ENCODE data around the gene ACER3. TPM values are rescaled to one million over a fixed set of nuclear protein-coding genes. Genes with fewer than 3 reads are reported as not detected.
"Not testable (repeated sequence)": the region's sequence is repeated elsewhere in the genome, so short reads cannot be mapped to it uniquely, and the experiment has no call there.

ACER3 gene
- total RNA-seq, 1 donor from 2014 or later = 14.7 TPM

DNA sequence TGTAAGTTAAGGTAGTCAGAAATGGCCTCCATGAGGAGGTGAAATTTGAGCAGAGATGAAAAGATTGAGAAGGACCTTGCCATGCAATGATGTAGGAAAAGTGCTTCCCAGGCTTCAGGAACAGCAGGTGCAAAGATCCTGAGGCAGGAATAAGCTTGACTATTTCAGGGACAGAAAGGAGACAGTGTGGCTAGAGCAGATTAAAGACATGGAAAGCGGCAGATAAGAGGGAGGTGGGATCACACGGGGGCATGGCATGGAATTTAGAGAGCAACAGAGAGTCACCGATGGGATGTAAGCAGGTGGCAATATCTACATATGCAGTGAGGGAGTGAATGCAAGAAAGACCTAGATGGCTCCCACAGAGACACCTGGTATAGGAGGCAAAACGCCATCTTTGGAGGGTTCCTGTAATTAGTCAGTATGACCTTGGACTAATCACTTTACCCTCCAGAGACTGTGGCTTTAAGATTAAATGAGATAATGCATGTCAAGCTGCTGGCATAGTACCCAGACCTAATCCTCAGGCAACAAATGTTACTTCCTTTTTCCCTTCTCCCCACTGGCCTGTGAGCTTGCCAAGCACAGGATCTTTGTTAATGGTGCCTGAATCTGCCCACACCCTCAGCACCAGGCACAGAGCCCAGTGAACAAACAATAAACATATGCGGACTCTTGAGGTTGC lies 24.6 kb upstream of the ACER3 start:
- DNase-seq (ENCODE audit: low spot score in 2 of 2) (no peak), FAIRE-seq (no peak)

DNA sequence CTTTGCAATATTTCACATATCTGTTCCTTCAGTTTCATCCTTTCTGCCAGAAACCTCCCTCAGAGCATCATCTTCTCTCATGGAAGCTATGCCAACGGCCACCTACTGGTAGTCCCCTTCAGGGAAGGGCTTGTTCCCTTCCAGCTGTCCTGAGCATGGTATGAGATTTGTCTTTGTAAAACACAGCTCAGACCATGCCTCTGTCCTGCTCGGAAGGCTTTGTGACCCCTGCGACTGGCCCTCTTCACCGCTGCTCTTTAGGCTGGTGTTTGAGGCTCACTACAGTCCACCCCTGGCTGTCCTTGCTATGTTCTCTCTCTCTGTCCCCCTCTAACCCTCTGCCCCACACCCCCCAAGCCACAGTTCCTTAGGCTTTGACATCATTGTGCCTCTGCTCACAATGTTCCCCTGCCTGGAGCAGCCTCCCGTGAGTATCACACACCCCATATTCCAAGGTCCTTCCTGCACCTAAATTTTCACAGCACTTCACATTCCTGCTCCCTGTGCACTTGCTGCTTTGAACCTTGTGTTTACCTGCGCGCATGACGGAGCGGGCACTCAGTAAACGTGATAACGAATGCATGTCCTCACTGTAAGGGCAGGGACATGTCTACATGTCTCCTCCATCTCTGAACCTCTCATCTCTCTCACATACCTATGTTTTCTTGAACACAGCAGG lies 24.0 kb upstream of the ACER3 start:
- FAIRE-seq (no peak), DNase-seq (ENCODE audit: low spot score in 2 of 2) (no peak)

DNA sequence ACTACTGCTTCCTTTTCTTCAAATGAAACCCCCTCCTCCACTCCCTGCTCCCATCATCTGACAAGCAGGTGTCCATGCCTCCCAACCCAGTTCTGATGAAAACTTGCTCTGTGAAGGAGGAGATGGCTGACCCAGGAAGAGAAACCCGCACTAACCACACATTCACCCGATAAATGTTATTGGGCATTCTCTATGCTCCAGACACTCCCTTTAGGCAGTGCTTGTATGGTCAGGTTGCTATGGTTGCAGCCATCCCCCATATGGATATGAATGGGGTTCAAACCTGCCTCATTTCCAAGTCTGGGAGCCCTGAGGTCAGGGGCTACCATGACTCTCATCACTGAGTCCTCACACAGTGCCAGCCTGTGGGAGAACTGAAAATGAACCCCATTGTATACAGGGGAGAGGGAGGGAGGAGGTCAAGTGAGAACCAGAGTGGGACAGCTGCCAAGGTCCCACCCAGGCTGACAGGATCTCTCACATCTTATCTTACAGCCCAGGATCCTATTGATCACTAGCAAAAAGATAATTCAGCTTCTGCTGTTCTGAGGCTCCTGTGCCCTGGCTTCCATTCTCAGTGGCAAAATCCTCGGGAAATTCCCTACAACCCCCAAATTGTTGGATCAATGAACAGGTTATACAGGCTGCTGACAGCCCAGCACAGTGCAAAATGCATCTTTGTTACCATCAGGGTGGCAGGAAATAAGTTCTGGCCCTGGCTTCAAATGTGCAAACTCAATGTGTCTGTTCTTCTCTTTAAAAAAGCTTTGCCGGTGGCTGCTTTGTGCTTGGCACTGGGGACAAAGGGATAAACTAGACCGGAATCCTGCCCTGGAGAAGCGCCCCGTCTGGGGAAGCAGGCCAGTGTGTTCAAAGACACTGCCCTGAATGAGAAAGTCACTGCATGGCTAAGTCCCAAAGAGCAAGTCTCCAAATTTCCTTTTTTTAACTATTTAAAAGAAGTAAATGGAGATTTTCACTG lies 22.7 kb upstream of the ACER3 start:
- FAIRE-seq (no peak), DNase-seq (ENCODE audit: low spot score in 2 of 2) (no peak)

DNA sequence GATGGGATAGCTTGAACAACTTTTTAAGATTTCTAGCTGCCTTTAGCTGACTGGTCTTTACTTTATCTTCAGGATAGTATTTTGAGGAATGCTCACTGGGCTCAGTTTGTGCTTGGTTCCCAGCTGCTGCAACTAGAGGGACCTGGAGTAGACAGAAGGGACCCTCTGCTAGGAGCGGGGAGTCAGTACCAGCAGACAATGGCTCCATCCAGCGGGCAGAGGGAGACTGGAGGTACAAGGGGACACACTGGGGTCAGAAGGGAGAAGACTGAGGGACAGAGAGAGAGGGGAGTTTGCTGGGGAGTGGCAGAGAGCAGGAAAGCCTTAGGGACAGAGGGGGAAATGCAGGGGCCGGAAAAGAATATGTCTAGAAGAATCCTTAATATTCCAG lies 22.0 kb upstream of the ACER3 start:
- DNase-seq (ENCODE audit: low spot score in 2 of 2) = no peak

DNA sequence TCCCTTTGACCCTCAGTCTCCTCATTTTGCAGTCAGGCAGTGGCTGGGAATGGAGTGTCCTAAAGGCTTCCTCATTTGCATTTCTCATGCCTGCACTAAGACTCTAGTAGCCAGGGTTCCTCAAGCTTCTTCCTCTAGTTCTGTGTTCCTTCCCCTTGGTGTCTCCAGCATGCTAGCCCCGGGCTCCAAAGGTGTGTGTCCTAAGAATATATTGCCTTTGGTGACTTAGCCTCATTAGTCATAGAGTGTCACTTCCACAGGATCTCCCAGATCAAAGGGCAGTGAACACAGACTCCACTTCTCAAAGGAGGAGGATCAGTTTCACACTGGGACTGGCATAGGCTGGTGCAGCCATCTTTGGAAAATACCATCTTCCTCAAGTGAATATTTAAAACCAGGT lies 21.4 kb upstream of the ACER3 start:
- DNase-seq (ENCODE audit: low spot score in 2 of 2) = no peak
- no peak for FAIRE-seq

More for the DNA sequence above, 22.0 kb upstream of the ACER3 start:
- FAIRE-seq = no peak

DNA sequence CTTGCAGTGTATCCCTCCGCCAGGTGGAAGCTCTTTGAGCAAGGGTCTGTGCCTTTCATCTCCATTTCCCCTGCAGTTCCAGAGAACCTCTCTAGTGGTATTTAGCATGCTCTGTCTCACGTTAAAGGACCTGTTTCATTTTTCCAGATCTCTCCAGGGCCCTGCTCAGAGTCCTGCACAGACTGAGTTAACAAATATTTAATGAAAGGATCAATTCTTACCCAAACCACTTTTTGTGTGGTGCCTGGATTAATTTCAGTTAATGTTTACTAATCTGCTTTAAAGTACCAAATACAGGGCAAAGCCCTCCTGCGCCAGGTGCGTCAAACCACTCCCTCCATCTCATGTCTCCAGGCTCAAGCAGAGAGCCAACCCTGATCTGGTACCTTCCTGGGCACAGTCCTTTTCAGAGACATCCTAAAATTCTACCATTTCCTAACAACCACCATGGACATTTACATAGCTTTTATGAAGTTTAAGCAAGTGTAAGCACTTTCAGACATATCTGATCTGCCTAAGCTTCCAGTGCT lies 18.7 kb upstream of the ACER3 start:
- FAIRE-seq (no peak), DNase-seq (ENCODE audit: low spot score in 2 of 2) (no peak)

DNA sequence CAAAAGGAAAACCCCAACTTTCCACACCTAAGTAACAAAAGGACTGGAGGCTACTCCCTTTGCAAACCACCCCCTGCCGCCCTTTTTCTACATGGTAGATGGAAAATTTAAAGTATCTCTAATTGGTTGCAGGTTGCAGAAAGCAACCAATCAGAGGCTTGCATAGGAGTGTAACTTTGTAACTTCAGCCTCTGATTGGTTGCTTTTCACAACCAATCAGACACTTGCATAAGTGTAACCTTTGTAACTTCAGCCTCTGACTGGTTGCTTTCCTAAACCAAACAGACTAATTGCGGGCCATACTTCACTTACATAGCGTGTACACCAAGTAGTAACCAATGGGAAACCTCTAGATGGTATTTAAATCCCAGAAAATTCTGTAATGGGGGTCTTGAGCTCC lies 16.8 kb upstream of the ACER3 start:
- DNase-seq (ENCODE audit: low spot score in 2 of 2) (no peak), FAIRE-seq (no peak)

DNA sequence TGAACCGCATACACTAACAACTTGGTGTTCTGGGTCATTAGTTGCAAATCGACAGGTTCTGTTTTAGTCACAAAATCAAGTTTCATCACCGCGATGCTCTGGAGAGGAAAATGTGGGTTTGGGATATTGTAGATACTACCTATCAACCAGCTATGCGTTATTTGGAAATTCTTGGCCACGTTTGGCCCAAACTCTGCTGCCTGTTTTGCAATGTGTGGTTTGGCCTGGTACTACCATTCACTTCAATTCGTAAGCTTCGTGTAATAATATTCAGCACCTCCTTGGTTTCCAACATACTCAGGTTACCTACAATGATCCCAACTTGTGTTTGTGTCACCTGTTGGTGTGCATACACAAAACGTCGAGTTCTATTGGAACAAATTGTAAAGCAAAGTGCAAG lies 16.2 kb upstream of the ACER3 start:
- no peak for FAIRE-seq
- DNase-seq (ENCODE audit: low spot score in 2 of 2) = no peak

DNA sequence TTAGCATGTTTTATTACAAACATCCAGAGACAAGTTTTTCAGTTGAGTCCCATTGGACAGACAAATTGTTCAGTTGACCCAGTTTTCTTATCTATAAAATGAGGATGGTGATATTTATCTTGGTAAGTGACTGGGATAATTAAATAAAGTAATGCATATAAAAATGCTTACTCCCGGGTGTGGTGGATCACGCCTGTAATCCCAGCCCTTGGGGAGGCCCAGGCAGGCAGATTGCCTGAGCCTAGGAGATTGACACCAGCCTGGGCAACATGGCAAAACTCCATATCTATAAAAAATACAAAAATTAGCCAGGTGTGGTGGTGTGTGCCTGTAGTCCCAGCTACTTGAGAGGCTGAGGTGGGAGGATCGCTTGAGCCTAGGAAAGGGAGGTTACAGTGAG lies 15.6 kb upstream of the ACER3 start:
- DNase-seq (ENCODE audit: low spot score in 2 of 2) = no peak
- FAIRE-seq = no peak

DNA sequence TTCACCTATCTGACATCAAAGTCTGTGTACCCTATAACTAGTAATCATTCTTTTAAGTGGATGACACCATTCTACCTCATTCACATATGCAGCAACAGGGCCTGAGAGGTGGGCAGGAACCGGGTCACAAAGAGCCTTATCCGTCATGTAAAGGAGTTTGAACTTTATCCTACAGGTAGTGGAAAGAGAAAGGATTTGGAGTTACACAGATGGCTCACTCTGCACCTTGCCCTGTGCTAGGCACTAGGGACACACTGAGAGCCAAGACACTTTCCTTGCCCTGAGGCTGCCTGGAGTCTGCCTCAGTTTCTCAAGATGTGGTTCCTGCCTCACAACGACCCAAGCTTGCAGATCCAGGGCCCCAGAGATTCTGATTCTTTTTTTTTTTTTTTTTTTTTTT lies 14.3 kb upstream of the ACER3 start:
- FAIRE-seq (no peak), DNase-seq (ENCODE audit: low spot score in 2 of 2) (no peak)

DNA sequence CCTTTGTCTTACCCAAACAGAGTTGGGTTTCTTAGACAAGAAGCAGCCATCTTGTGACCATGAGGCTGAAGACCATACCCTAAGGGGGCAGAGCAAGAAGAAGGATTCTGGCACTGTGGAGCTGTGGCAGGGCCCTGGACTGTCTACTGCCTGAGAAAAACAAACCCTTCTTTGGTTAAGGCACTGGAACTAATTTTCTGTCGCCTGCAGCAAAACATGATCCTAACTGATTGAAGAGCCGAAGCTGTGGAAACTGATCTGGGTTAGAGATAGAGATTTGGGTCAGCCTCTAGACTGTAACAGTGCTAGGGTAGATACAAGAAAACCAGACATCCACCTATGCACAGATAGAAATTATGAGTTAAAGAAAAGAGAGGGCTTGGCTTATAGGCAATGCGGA lies 11.3 kb upstream of the ACER3 start:
- FAIRE-seq = no peak
- DNase-seq (ENCODE audit: low spot score in 2 of 2) = no peak

DNA sequence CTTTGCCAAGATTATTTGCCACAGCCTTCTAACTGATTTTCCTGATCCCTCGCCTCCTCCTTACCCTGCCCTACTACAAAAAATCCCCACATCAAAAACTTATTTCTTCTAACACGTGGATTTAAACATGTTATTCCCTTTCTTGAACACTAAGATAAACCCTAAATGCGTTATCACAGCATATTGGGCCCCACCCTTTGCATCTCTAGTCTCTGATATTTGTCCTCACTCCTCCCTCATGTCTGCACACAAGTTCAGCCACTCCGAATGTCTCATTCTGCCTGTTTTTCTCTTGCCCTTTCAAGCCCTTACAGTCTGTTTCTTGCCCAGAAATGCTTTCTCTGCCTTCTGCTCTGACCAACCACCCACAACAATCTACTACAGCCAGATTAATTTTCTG lies 10.6 kb upstream of the ACER3 start:
- DNase-seq (ENCODE audit: low spot score in 2 of 2) = no peak
- no peak for FAIRE-seq

DNA sequence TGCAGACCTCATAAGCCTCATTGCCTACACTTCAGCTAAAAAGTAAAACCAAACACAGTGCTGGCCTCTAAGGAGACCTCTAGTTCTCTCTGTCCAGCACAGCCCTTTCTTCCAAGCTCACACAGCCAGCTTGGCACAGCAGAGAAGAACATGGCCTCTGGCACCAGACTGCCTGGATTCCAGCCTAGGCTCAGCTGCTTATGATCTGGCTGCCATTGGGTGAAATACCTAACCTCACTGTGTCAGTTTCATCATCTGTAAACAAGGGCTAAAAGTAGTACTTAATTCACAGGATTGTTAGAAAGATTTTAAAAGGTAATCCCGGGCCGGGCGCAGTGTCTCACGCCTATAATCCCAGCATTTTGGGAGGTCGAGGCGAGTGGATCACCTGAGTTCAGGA lies 9.9 kb upstream of the ACER3 start:
- no peak for DNase-seq (ENCODE audit: low spot score in 2 of 2)
- FAIRE-seq = no peak

DNA sequence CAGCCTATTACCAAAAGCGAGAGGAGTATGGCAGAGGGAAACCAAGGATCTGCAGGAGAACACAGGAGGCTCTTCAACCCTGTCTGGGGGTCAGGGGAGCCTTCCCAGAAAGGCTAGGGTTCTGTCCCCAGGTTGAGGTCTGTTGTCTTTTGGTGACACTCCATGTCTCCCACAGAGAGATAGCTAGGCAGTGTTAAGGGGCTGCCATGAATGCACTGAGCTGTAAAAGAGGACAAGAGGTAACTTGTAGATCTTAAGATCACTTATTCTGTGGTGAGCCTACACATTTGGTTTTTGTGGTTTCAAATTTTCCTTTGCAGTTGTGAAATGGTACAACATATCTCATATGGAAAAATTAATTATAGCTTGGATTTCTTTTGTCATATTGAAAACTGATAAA lies 6.0 kb upstream of the ACER3 start:
- no peak for FAIRE-seq
- DNase-seq (ENCODE audit: low spot score in 2 of 2) = no peak

DNA sequence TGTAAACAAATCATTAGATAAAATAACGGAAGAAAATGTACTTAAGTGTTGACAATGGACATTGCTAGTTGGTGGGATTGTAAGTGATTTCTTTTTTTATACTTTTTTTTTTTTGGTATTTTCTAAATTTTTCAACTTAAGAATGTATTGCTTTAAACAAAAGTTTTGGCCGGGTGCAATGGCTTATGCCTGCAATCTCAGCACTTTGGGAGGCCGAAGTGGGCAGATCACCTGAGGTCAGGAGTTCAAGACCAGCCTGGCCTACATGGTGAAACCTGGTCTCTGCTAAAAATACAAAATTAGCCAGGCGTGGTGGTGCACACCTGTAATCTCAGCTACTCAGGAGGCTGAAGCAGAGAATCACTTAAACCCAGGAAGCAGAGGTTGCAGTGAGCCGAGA lies 5.0 kb upstream of the ACER3 start:
- DNase-seq (ENCODE audit: low spot score in 2 of 2); FAIRE-seq: not testable (repeated sequence)

DNA sequence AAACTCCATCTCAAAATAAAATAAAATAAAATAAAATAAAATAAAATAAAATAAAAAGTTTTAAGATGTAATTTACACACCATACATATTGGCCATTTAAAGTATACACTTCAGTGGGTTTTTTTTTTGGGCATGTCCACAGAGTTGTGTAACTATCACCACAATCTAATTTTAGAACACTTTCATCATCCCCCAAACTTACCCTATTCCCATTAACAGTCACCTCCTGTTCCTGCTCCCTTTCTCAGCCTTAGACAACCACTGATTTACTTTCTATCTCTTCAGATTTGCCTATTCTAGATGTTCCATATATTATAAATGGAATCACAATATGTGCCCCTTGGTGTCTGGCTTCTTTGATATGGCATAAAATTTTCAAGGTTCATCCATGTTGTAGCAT lies 4.6 kb upstream of the ACER3 start:
- FAIRE-seq (no peak), DNase-seq (ENCODE audit: low spot score in 2 of 2) (no peak)

DNA sequence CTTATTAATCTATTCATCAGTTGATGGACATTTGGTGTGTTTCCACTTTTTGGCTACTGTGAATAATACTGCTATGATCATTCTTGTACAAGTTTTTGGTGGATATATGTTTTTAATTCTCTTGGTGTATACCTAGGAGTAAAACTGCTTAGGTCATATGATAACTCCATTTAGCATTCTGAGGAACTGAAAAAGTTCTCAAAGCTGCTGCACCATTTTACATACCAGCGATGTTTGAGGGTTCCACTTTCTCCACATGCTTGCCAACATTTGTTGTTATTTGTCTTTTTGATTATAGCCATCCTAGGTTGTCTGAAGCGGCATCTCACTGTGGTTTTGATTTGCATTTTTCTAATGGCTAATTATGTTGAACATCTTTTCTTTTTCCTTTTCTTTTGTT lies 4.1 kb upstream of the ACER3 start:
- FAIRE-seq = no peak

DNA sequence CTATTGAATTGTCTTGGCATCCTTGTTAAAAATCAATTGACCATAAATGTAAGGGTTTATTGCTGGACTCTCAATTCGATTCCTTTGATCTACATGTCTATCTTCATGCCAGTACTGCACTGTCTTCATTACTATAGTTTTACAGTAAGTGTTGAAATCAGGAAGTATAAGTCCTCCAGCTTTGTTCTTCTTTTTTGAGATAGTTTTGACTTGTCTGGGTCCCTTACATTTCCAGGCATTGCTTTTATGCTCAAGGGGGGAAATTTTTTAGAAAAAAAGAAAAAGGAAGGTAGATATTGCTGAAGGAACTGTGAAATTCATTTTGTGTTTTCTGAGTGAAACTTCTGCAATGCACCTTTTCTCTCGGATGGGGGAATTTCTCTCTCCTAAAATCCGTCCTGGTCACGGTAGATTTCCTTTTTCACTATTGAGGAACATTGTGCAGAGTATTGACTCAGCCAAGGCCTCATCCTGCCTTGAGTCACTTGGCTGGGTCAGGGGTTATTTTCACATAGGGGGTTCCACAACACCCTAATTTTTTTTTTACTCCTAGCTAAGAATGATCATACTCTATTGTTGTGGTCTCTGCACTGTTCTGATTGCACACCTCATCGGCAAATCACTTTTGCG lies 2.8 kb upstream of the ACER3 start:
- FAIRE-seq (no peak), DNase-seq (ENCODE audit: low spot score in 2 of 2) (no peak)

More for the DNA sequence above, 4.1 kb upstream of the ACER3 start:
- no peak for DNase-seq (ENCODE audit: low spot score in 2 of 2)

DNA sequence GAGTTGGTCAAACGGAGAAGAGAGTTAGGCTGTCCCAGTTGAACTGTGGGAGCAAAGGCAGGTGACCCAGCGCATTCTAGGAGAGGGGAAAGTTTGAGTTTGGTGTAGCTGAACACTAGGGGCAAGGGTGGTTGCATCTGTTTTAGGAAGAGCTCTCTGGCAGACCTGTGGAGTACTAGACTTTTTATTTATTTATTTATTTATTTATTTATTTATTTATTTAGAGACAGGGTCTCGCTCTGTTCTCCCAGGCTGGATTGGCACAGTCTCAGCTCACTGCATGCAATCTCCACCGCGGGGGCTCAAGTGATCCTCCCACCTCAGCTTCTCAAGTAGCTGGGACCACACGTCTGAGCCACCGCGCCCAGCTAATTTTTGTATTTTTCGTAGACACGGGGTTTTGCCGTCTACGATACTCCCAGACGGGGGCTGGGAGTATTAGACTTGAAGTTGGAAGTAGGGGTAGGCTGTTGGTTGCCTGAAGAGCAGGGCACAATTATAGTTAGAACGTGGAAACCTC lies 950 bp upstream of the ACER3 start:
- DNase-seq (ENCODE audit: low spot score in 2 of 2) (no peak), FAIRE-seq (no peak)

DNA sequence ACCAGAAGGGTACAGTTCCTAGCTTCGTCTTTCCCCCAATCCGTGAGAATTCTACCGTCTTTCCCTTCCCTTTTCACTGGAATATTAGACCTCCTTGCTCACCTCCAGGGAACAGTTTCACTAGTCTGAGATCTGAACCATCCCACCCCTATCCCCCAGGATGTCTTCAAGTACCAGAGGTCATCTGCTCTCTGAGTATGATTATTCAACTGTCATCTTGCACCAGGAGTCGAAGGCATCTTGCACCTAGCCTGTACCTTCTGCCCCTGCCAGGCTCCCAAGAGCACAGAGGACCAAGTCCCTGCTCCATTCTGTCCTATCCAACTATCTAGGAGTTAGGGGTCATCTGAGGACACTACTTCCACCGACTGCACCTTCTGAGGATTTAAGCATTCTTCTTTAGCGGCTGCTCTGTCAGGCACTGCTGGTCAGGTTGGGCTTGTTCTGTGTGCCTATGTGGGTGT lies 804 bp downstream of the ACER3 start:
- DNase-seq (ENCODE audit: low spot score in 2 of 2) = no peak
- FAIRE-seq = no peak

Data from frontal cortex (tissue), 4 donors.